ENCODE data around the gene CD52. TPM values are rescaled to one million over a fixed set of nuclear protein-coding genes. Genes with fewer than 3 reads are reported as not detected.

CD52 gene
- total and polyA plus RNA-seq, 10 donors, result 206 to 3,726 (median 316) TPM

GRCh38 chr1:26361605-26362122 lies 43.9 kb downstream of the CD52 start:
- TF ChIP-seq CTCF (IDR thresholded peaks at IDR 0.05 in 8 of 11, conservative IDR thresholded peaks at IDR 0.05 in 3 of 11) (no peak), POLR2A (IDR thresholded peaks at IDR 0.05) (no peak), POLR2AphosphoS5 (IDR thresholded peaks at IDR 0.05) (no peak)
- H3K9me3 ChIP-seq, result no peaks in the 10 kb centered on the region
- H3K4me3 ChIP-seq, result no peak overlapping the region
- intact Hi-C loops (cut with DNase I; ENCODE audit: low total_unique reads), result no loop called here
- 82 to 93% (median 87%) methylated on average over 12 of the region's 12 CpGs for WGBS, 5 donors
- DNase-seq, result no peak
- H3K27ac ChIP-seq, result no peak overlapping the region
- no peaks in the 10 kb centered on the region for H3K36me3 ChIP-seq
- peaks cover 7 to 36% (median 19%) of the 10 kb centered on the region in 6 donors for H3K4me1 ChIP-seq
- H3K27me3 ChIP-seq (replicated peaks in 1 of 7), result peaks cover 2 to 92% (median 30%) of the 10 kb centered on the region in 7 donors

DNA sequence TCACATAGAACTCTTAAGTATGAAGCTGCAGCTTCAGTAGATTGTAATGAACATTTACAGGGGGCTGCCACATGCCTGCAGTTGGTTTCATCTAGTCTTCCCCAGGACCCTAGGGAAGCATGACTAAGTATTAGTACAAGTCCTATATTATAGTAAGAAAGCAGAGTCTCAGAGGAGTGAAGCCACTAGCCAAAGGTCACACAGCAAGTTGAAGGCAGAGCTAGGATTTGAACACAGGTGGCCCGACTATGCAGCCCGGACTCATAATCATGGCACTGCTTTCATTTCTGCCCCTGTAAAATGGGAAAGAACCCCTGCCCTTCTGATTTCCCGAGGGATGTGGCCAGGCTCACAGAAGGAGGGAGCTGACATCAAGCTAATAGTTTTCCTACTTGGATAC lies 44.6 kb downstream of the CD52 start:
- Histone ChIP-seq H3K27me3 (replicated peaks in 1 of 7) (peaks cover 2 to 90% (median 30%) of the 10 kb centered on the region in 7 donors), H3K4me1 (peaks cover 7 to 36% (median 19%) of the 10 kb centered on the region in 6 donors), H3K4me3 (no peak overlapping the region), H3K27ac (no peak overlapping the region), H3K36me3 (no peaks in the 10 kb centered on the region), H3K9me3 (no peaks in the 10 kb centered on the region)
- intact Hi-C loops (cut with DNase I; ENCODE audit: low total_unique reads), result no loop called here
- DNase-seq, result no peak
- 87 to 98% (median 93%) methylated on average over 2 to 3 of the region's 3 CpGs for WGBS, 5 donors
- no peak for TF ChIP-seq POLR2AphosphoS5 (IDR thresholded peaks at IDR 0.05)
- no peak for TF ChIP-seq CTCF (IDR thresholded peaks at IDR 0.05 in 8 of 11, conservative IDR thresholded peaks at IDR 0.05 in 3 of 11)
- no peak for TF ChIP-seq POLR2A (IDR thresholded peaks at IDR 0.05)

DNA sequence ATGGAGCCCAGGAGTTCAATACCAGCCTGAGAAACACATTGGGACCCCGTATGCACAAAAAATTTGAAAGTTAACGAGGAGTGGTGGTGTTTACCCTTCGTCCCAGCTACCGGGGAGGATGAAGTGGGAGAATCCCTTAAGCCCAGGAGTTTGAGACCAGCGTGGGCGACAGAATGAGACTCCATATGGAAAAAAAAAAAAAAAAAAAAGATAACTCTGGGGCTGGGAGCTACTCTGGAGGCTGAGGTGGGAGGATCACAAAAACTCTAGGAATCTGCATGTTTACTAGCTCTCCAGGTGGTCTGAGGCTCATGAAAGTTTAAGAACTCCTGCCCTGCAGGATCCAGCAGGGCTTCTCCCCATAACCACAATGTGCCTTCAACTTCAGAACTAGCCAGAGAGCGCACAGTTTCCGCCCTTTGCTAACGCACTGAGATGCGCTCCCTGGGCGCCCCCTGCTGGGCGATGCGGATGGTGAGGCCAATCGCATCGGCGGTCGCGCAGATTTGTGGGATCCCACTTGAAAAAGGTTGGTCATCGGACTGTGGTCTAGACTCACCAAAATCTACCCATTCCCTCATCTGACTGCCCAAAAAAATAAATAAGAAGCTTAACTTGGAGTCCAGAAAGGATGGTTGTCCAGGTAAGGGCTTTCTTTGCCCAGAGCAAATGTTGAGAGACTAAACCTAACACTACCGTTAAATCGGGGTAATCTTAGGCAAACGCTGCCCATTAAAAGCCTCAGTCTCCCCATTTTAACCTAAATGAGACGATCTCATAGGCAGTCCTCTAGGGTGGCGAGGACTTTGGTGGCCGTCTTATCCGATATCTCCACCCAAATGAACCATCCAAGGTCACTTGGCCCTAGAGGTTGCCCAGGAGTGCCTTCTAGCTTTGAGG lies 46.0 kb downstream of the CD52 start:
- Histone ChIP-seq H3K4me1 (peaks cover 7 to 33% (median 19%) of the 10 kb centered on the region in 6 donors), H3K36me3 (no peaks in the 10 kb centered on the region), H3K4me3 (no peak overlapping the region), H3K9me3 (no peaks in the 10 kb centered on the region), H3K27me3 (replicated peaks in 1 of 7) (peaks cover 2 to 90% (median 30%) of the 10 kb centered on the region in 7 donors), H3K27ac (no peak overlapping the region)
- peak; percentile 72 to 96 (median 91) for TF ChIP-seq CTCF (IDR thresholded peaks at IDR 0.05 in 8 of 11, conservative IDR thresholded peaks at IDR 0.05 in 3 of 11)
- peak; percentile 35 to 68 (median 58) for TF ChIP-seq POLR2AphosphoS5 (IDR thresholded peaks at IDR 0.05)
- TF ChIP-seq POLR2A (IDR thresholded peaks at IDR 0.05), result peak in 1 of 3 donors; percentile 11
- WGBS, 5 donors, result 29 to 39% (median 35%) methylated on average over 25 to 26 of the region's 26 CpGs
- intact Hi-C loops (cut with DNase I; ENCODE audit: low total_unique reads), result no loop called here
- DNase-seq, result peak; percentile 95

GRCh38 chr1:26364956-26365355 lies 47.2 kb downstream of the CD52 start:
- no peak for TF ChIP-seq POLR2AphosphoS5 (IDR thresholded peaks at IDR 0.05)
- TF ChIP-seq CTCF (IDR thresholded peaks at IDR 0.05 in 8 of 11, conservative IDR thresholded peaks at IDR 0.05 in 3 of 11), result peak in 1 of 11 experiments; percentile 1
- no peak for TF ChIP-seq POLR2A (IDR thresholded peaks at IDR 0.05)
- WGBS, 5 donors, result 31 to 51% (median 40%) methylated on average over 8 to 9 of the region's 9 CpGs

More at GRCh38 chr1:26364956-26365355, 47.2 kb downstream of the CD52 start:
- no peaks in the 10 kb centered on the region for H3K36me3 ChIP-seq
- no peak overlapping the region for H3K4me3 ChIP-seq
- peaks cover 7 to 23% (median 16%) of the 10 kb centered on the region in 6 donors for H3K4me1 ChIP-seq
- no peak for DNase-seq
- no peak overlapping the region for H3K27ac ChIP-seq
- peaks cover 2 to 85% (median 28%) of the 10 kb centered on the region in 7 donors for H3K27me3 ChIP-seq (replicated peaks in 1 of 7)
- intact Hi-C loops (cut with DNase I; ENCODE audit: low total_unique reads), result no loop called here
- H3K9me3 ChIP-seq, result no peaks in the 10 kb centered on the region

All from spleen (tissue), 11 donors.